ENCODE results near the gene TLCD1.

The TLCD1 gene

DNA sequence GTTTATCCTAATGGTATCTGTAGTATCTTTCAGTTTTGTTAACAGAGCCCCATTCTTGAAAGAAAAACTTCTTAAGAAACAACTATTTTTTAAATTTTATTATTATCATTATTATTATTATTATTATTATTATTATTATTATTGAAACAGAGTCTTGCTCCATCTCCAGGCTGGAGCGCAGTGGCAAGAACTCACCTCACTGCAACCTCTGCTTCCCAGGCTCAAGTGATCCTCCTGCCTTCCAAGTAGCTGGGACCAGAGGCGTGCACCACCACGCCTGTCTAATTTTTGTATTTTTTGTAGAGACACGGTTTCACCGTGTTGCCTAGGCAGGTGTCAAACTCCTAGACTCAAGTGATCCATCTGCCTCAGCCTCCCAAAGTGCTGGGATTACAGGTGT lies 40.7 kb downstream of the TLCD1 start:
- TF ChIP-seq, protein P1, sequence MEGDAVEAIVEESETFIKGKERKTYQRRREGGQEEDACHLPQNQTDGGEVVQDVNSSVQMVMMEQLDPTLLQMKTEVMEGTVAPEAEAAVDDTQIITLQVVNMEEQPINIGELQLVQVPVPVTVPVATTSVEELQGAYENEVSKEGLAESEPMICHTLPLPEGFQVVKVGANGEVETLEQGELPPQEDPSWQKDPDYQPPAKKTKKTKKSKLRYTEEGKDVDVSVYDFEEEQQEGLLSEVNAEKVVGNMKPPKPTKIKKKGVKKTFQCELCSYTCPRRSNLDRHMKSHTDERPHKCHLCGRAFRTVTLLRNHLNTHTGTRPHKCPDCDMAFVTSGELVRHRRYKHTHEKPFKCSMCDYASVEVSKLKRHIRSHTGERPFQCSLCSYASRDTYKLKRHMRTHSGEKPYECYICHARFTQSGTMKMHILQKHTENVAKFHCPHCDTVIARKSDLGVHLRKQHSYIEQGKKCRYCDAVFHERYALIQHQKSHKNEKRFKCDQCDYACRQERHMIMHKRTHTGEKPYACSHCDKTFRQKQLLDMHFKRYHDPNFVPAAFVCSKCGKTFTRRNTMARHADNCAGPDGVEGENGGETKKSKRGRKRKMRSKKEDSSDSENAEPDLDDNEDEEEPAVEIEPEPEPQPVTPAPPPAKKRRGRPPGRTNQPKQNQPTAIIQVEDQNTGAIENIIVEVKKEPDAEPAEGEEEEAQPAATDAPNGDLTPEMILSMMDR (conservative IDR thresholded peaks at IDR 0.05; ENCODE audit: low read depth, low read length): no peak
- DNase-seq (ENCODE audit: low read depth): no peak
- H3K4me3 ChIP-seq (ENCODE audit: low read depth, low read length): no peak overlapping the region

DNA sequence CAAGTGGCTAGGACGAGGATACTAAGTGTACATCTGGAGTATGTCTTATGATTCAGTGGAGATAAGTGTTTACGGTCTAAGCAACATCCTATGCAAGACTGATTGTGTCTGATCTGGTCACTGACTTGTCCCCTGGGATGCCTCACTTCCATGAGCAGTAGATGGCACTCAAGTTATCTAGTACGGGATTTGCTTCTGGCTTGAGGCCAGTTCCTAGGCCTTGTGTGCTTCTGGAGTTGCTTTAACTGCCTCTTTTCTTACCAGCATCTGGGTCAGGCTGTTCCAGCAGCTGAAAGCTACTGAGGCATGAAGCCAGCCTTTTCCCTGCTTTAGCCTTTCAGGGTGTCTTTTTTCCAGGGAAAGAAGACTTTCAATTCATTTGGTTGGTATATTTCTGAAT lies 41.1 kb downstream of the TLCD1 start:
- no peak overlapping the region for H3K4me3 ChIP-seq (ENCODE audit: low read depth, low read length)
- TF ChIP-seq, protein P1 (conservative IDR thresholded peaks at IDR 0.05; ENCODE audit: low read depth, low read length): peak; percentile 7
- DNase-seq (ENCODE audit: low read depth): peak; percentile 43

DNA sequence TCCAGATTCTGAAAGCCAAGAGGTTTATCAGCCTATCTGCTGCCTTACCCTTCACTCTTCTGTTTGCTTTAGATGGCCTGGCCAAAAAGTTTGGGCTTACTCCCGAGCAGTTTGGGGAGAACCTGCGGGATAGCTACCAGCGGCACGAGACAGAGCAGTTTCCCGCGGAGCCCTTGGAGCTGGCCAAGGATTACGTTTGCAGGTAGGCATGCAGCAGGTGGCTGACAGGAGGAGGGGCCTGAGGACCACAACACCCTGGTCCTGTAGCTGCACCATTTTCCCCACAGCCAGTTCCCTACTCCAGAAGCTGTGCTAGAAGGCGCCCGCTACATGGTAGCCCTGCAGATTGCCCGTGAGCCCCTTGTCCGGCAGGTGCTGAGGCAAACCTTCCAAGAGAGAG lies 43.4 kb downstream of the TLCD1 start:
- DNase-seq (ENCODE audit: low read depth): no peak
- TF ChIP-seq, protein P1 (conservative IDR thresholded peaks at IDR 0.05; ENCODE audit: low read depth, low read length): no peak
- no peak overlapping the region for H3K4me3 ChIP-seq (ENCODE audit: low read depth, low read length)

DNA sequence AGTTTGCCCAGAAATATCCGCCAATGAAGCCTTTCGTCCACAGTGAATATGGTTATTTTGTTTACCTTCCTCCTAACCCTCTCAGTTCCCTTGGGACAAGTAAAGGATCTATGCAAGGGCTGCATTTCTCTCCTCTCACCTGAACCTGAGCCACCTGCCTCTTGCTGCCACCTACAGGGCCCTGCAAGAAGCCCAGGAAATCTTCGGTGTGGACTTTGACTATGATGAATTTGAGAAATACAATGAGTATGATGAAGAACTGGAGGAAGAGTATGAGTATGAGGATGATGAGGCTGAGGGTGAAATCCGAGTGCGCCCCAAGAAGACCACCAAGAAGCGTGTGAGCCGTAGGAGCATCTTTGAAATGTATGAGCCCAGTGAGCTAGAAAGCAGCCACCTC lies 50.1 kb downstream of the TLCD1 start:
- no peak for DNase-seq (ENCODE audit: low read depth)
- TF ChIP-seq, protein P1 (conservative IDR thresholded peaks at IDR 0.05; ENCODE audit: low read depth, low read length): peak; percentile 48
- no peak overlapping the region for H3K4me3 ChIP-seq (ENCODE audit: low read depth, low read length)

DNA sequence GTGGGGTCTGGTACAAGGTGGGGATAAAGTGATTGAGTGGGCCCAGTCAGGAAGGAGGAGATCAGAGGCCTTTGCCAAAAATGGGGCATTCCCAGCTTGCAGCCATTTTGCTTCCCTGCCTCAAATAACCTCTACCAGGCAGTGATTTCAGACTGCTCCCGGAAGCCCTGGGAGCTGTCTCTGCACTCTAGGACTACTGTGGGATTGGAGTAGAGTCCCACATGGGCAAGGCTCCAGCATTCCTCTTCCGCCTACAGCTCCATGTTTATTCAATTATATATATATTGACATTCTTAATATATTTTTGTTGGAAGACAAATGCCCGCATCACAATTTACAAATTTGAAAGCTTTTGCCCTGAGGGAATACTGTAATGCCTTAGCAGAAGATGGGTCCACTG lies 50.5 kb downstream of the TLCD1 start:
- no peak overlapping the region for H3K4me3 ChIP-seq (ENCODE audit: low read depth, low read length)
- TF ChIP-seq, protein P1 (conservative IDR thresholded peaks at IDR 0.05; ENCODE audit: low read depth, low read length): no peak
- no peak for DNase-seq (ENCODE audit: low read depth)
